ENCODE results near the gene STXBP1. TPM values are rescaled to one million over a fixed set of nuclear protein-coding genes. Genes with fewer than 3 reads are reported as not detected.

Gene STXBP1
- total and polyA plus RNA-seq, 2 of the 13 experiments (the other 11 are each of a cell fraction or from before 2014, with no cell fraction given): 2.9 TPM

- peak; percentile 75; the same call in 1 of the 2 replicates for TF ChIP-seq CSRNP1 (CRISPR knock-in tag; IDR thresholded peaks at IDR 0.05)
- TF ChIP-seq ZBTB37 (CRISPR knock-in tag; IDR thresholded peaks at IDR 0.05): no peak
- TF ChIP-seq ZSCAN20 (CRISPR knock-in tag; IDR thresholded peaks at IDR 0.05; ENCODE audit: borderline replicate concordance): no peak
- no peak; the same call in 1 of the 2 replicates for TF ChIP-seq SALL2 (CRISPR knock-in tag; IDR thresholded peaks at IDR 0.05)
- no peak for TF ChIP-seq AHR (CRISPR knock-in tag; IDR thresholded peaks at IDR 0.05)
- TF ChIP-seq HMG20A (CRISPR knock-in tag; IDR thresholded peaks at IDR 0.05; ENCODE audit: borderline replicate concordance): no peak
- TF ChIP-seq MTA3 (CRISPR knock-in tag; IDR thresholded peaks at IDR 0.05): no peak
- no peak for TF ChIP-seq NFATC3 (CRISPR knock-in tag; IDR thresholded peaks at IDR 0.05)
- TF ChIP-seq STAG1 (CRISPR knock-in tag; IDR thresholded peaks at IDR 0.05): no peak
- no peak for TF ChIP-seq POLR2AphosphoS2 (IDR thresholded peaks at IDR 0.05; ENCODE audit: low read depth, low read length)
- TF ChIP-seq NFAT5 (CRISPR knock-in tag; IDR thresholded peaks at IDR 0.05): peak; percentile 46
- TF ChIP-seq ZNF790 (CRISPR knock-in tag; IDR thresholded peaks at IDR 0.05; ENCODE audit: borderline replicate concordance): no peak
- no peak for TF ChIP-seq DDIT3 (CRISPR knock-in tag; IDR thresholded peaks at IDR 0.05)
- no peak for TF ChIP-seq STAT6 (CRISPR knock-in tag; IDR thresholded peaks at IDR 0.05; ENCODE audit: borderline replicate concordance)
- TF ChIP-seq MYC (CRISPR knock-in tag; IDR thresholded peaks at IDR 0.05; ENCODE audit: borderline replicate concordance): peak; percentile 76; the same call in 1 of the 2 replicates
Observed at GRCh38 chr9:127608104-127608966, 3.7 kb upstream of the STXBP1 start (continued).

Measured in HepG2 (cell line).